ENCODE results near the gene PWWP2B. TPM values are rescaled to one million over a fixed set of nuclear protein-coding genes. Genes with fewer than 3 reads are reported as not detected.
A peak's percentile ranks its signal among the peaks of the same experiment; 100 is the strongest.

The PWWP2B gene
- total RNA-seq, 4 donors from 2014 or later, result 14.5 to 35.4 (median 27.3) TPM

GRCh38 chr10:132396494-132397035 lies 435 bp upstream of the PWWP2B start:
- Histone ChIP-seq H3K27ac (peak overlapping the region; percentile 94 to 95 (median 95)), H3K27me3 (no peaks in the 10 kb centered on the region), H3K4me1 (peaks cover 40 to 51% of the 10 kb centered on the region in 2 donors), H3K4me3 (replicated peaks in 1 of 3) (peak overlapping the region in 1 of 3 donors; percentile 49), H3K36me3 (no peaks in the 10 kb centered on the region), H3K9me3 (no peaks in the 10 kb centered on the region)
- WGBS, 2 donors, result 0% methylated on average over 2 of the region's 80 CpGs; no CpG with 5 or more reads in 1 of the 2 donors
- peak; percentile 79 to 80 for DNase-seq
- intact Hi-C loops (cut with DNase I), result no loop called here
- TF ChIP-seq POLR2A (IDR thresholded peaks at IDR 0.05) (no peak), CTCF (IDR thresholded peaks at IDR 0.05) (peak in 3 of 6 experiments; percentile 45 to 72 (median 49))

GRCh38 chr10:132397671-132398565 lies 918 bp downstream of the PWWP2B start:
- Histone ChIP-seq H3K4me1 (peaks cover 50 to 64% of the 10 kb centered on the region in 2 donors), H3K36me3 (no peaks in the 10 kb centered on the region), H3K27ac (peak overlapping the region; percentile 85 to 95 (median 92)), H3K27me3 (no peaks in the 10 kb centered on the region), H3K4me3 (replicated peaks in 1 of 3) (peak overlapping the region; percentile 18 to 95 (median 69)), H3K9me3 (no peaks in the 10 kb centered on the region)
- intact Hi-C loops (cut with DNase I), result no loop called here
- no peak for TF ChIP-seq CTCF (IDR thresholded peaks at IDR 0.05)
- no peak for TF ChIP-seq POLR2A (IDR thresholded peaks at IDR 0.05)
- peak; percentile 60 to 64 for DNase-seq
- 28 to 48% methylated on average over 18 to 25 of the region's 40 CpGs for WGBS, 2 donors

GRCh38 chr10:132398566-132398991 lies 1.6 kb downstream of the PWWP2B start:
- WGBS, 2 donors, result 78 to 85% methylated on average over 11 of the region's 13 CpGs
- Histone ChIP-seq H3K9me3 (no peaks in the 10 kb centered on the region), H3K27ac (peak overlapping the region; percentile 5 to 17 (median 6)), H3K27me3 (no peaks in the 10 kb centered on the region), H3K36me3 (no peaks in the 10 kb centered on the region), H3K4me3 (replicated peaks in 1 of 3) (peak overlapping the region in 1 of 3 donors; percentile 95), H3K4me1 (peaks cover 50 to 64% of the 10 kb centered on the region in 2 donors)
- intact Hi-C loops (cut with DNase I), result no loop called here
- peak in 1 of 2 donors; percentile 7 for DNase-seq
- TF ChIP-seq CTCF (IDR thresholded peaks at IDR 0.05) (no peak), POLR2A (IDR thresholded peaks at IDR 0.05) (no peak)

- peak in 1 of 2 donors; percentile 1 for DNase-seq
- H3K4me1 ChIP-seq, result peaks cover 50 to 64% of the 10 kb centered on the region in 2 donors
- H3K9me3 ChIP-seq, result no peaks in the 10 kb centered on the region
- no peak overlapping the region for H3K4me3 ChIP-seq (replicated peaks in 1 of 3)
- WGBS, 2 donors, result 85 to 92% methylated on average over 9 to 12 of the region's 27 CpGs
- H3K27me3 ChIP-seq, result no peaks in the 10 kb centered on the region
- H3K36me3 ChIP-seq, result no peaks in the 10 kb centered on the region
- intact Hi-C loops (cut with DNase I), result no loop called here
- H3K27ac ChIP-seq, result peak overlapping the region; percentile 85 to 95 (median 92)
- TF ChIP-seq CTCF (IDR thresholded peaks at IDR 0.05) (no peak), POLR2A (IDR thresholded peaks at IDR 0.05) (no peak)
These were observed 2.4 kb downstream of the PWWP2B start for GRCh38 chr10:132399117-132400035.
